ENCODE results near the gene POC1A. TPM values are rescaled to one million over a fixed set of nuclear protein-coding genes. Genes with fewer than 3 reads are reported as not detected.

The POC1A gene
- total and polyA plus RNA-seq, 2 donors (not counting 3 experiments of a cell fraction or from before 2014, with no cell fraction given), result 14.8 to 19.4 TPM

DNA sequence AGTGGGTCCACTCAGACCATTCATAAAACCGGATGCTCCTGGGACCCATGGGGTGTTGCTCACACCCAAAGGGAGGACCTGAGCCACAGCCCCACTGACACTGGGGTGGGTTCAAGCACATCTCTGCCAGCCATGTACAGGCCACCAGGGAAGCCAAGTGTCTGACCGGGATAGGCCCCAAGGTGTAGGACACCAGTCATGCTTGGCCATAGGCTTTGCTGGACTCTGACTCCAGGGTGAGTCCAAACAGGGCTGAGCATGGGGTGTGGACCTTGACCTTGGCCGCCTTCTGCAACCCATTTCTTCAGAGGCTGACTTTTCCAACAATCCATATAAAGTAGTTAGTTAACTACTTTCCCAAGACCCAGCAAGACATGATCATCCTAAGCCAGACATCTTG, 66.5 kb downstream of the POC1A start:
- H3K4me1 ChIP-seq (ENCODE audit: control insufficient read depth, extremely low read depth, insufficient read depth, low read length), result peaks cover 47% of the 10 kb centered on the region
- H4K20me1 ChIP-seq (replicated peaks; ENCODE audit: control insufficient read depth, extremely low read depth, insufficient read depth, low read length), result no peaks in the 10 kb centered on the region
- POLR2A ChIA-PET, result interaction anchor here (1.2 to 1.3 kb wide), 2 partner anchors 31 to 41 kb away, joined by 3 read pairs; no protein-coding TSS in a partner anchor

More for the DNA sequence above, 66.5 kb downstream of the POC1A start:
- no peaks in the 10 kb centered on the region for H3K9me1 ChIP-seq (replicated peaks; ENCODE audit: control insufficient read depth, extremely low read depth, insufficient read depth, low read length)
- dilution Hi-C loops (cut with MboI; ENCODE audit: extremely low pct_ligation_motif_present, low sequenced_read_pairs), result no loop called here
- intact Hi-C loops (cut with micrococcal nuclease), result loop anchor here (2.0 kb wide), 1 partner anchor 17 kb away; no protein-coding TSS in a partner anchor
- H2AFZ ChIP-seq (ENCODE audit: low read depth, low read length), result no peak overlapping the region
- H3K9me3 ChIP-seq (replicated peaks; ENCODE audit: control insufficient read depth, insufficient read depth, low read length), result no peaks in the 10 kb centered on the region
- TF ChIP-seq, protein P1, sequence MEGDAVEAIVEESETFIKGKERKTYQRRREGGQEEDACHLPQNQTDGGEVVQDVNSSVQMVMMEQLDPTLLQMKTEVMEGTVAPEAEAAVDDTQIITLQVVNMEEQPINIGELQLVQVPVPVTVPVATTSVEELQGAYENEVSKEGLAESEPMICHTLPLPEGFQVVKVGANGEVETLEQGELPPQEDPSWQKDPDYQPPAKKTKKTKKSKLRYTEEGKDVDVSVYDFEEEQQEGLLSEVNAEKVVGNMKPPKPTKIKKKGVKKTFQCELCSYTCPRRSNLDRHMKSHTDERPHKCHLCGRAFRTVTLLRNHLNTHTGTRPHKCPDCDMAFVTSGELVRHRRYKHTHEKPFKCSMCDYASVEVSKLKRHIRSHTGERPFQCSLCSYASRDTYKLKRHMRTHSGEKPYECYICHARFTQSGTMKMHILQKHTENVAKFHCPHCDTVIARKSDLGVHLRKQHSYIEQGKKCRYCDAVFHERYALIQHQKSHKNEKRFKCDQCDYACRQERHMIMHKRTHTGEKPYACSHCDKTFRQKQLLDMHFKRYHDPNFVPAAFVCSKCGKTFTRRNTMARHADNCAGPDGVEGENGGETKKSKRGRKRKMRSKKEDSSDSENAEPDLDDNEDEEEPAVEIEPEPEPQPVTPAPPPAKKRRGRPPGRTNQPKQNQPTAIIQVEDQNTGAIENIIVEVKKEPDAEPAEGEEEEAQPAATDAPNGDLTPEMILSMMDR (IDR thresholded peaks at IDR 0.05; ENCODE audit: extremely low read depth in 1 of 2, insufficient read depth in 1 of 2, low read depth in 1 of 2, low read length in 2 of 2), result no peak
- TF ChIP-seq POLR2A (IDR thresholded peaks at IDR 0.05; ENCODE audit: low read depth, low read length) (no peak), JUN (IDR thresholded peaks at IDR 0.05; ENCODE audit: borderline replicate concordance, insufficient read depth, insufficient read length, low read depth) (no peak), GATA2 (IDR thresholded peaks at IDR 0.05; ENCODE audit: insufficient read depth, insufficient read length, low read depth, low read length) (no peak), EZH2 (IDR thresholded peaks at IDR 0.05; ENCODE audit: borderline replicate concordance, low read depth, low read length, severe bottlenecking) (no peak), MYC (IDR thresholded peaks at IDR 0.05; ENCODE audit: low read depth, low read length) (no peak), FOS (IDR thresholded peaks at IDR 0.05; ENCODE audit: borderline replicate concordance, insufficient read depth, low read length) (no peak), POLR2AphosphoS5 (IDR thresholded peaks at IDR 0.05; ENCODE audit: insufficient read depth, low read depth, low read length) (no peak)
- TF ChIP-seq, protein P2, sequence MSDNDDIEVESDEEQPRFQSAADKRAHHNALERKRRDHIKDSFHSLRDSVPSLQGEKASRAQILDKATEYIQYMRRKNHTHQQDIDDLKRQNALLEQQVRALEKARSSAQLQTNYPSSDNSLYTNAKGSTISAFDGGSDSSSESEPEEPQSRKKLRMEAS (IDR thresholded peaks at IDR 0.05; ENCODE audit: insufficient read depth, insufficient read length), result no peak
- no peak for FAIRE-seq
- no peaks in the 10 kb centered on the region for H3K27me3 ChIP-seq (ENCODE audit: control insufficient read depth in 2 of 2, insufficient read depth in 2 of 2, low read length in 2 of 2)
- H3K9ac ChIP-seq (replicated peaks; ENCODE audit: extremely low read depth, insufficient read depth, low read length), result no peak overlapping the region
- no peak for DNase-seq (ENCODE audit: low read depth, low spot score)
- H3K4me3 ChIP-seq (replicated peaks in 1 of 3; ENCODE audit: insufficient read depth in 1 of 3, low read depth in 1 of 3, low read length in 3 of 3), result no peak overlapping the region
- no peaks in the 10 kb centered on the region for H3K79me2 ChIP-seq (ENCODE audit: control insufficient read depth, insufficient read depth, low read length)
- H3K4me2 ChIP-seq (ENCODE audit: insufficient read depth, low read length), result peak overlapping the region; percentile 37
- CTCF ChIA-PET, result interaction anchor here (1.0 to 3.4 kb wide), 6 partner anchors 15 to 87 kb away, joined by 3 to 19 read pairs (median 9); partner anchors contain the start of gene DUSP7
- no TSS peak for BruUV-seq (replicated peaks)
- H3K36me3 ChIP-seq (ENCODE audit: control insufficient read depth in 2 of 2, extremely low read depth in 1 of 2, insufficient read depth in 2 of 2, low read length in 2 of 2), result no peaks in the 10 kb centered on the region
- H3K27ac ChIP-seq (ENCODE audit: insufficient read depth, low read depth, low read length), result peak overlapping the region; percentile 42

Measured in endothelial cell of umbilical vein (primary cell).